Colonic mucosa (tissue), 4 donors: ENCODE results near the gene RASSF7. TPM values are rescaled to one million over a fixed set of nuclear protein-coding genes. Genes with fewer than 3 reads are reported as not detected.

Source experiments
- DNase-seq: peaks from one replicate; pipeline ENCODE4 v3.0.0-alpha.2; 2020
- H3K27ac ChIP-seq: fragments of 200-600 bp; one replicate; pipeline ENCODE4 v1.8.0; 2021
- H3K27me3 ChIP-seq: fragments of 200-600 bp; one replicate; pipeline ENCODE4 v1.8.0; 2021
- H3K36me3 ChIP-seq: fragments of 200-600 bp; one replicate; pipeline ENCODE4 v1.8.0; 2021
- H3K4me1 ChIP-seq: fragments of 200-600 bp; one replicate; pipeline ENCODE4 v1.8.0; 2021; ENCODE audit warnings: mild to moderate bottlenecking
- H3K4me3 ChIP-seq: fragments of 200-600 bp; one replicate; pipeline ENCODE4 v1.8.0; 2021
- H3K9ac ChIP-seq, 2 donors: one replicate each; pipeline ENCODE4 v1.7.0; 2013; ENCODE audit warnings: control low read depth in 2 of 2, low read depth in 2 of 2, low read length in 2 of 2
- H3K9me3 ChIP-seq: fragments of 200-600 bp; one replicate; pipeline ENCODE4 v1.8.0; 2021
- CTCF ChIP-seq: fragments of 200-600 bp; IDR thresholded peaks from one replicate; pipeline ENCODE4 v1.8.0; 2022; ENCODE audit warnings: antibody characterized with exemption, mild to moderate bottlenecking
- intact Hi-C: fragments of 100-400 bp; cut with DNase I; formaldehyde crosslinking; loops from one replicate; pipeline ENCODE4 v1.14.1; 2022
- total RNA-seq, 2 donors: library from RNA; stranded (reverse); fragmentation: NEBNext Ultra II Directional in 1 of 2; extraction: Animal tissue kit (Norgen Biotek cat#: 25700) in 1 of 2; gene quantifications; one replicate each; pipeline ENCODE4 v1.2.1, GENCODE V29; 2021
- donor health status: healthy.
- donor health status: DM: no; HTN: no; CAD: no.
- donor health status: DM: no; HTN: no; CAD: no.

Gene RASSF7
- total RNA-seq, 2 donors from 2014 or later: 108 to 139 TPM

- Histone ChIP-seq H3K4me3 (no peak overlapping the region), H3K27me3 (no peaks in the 10 kb centered on the region), H3K4me1 (peaks cover 2% of the 10 kb centered on the region), H3K9me3 (no peaks in the 10 kb centered on the region), H3K36me3 (peaks cover 8% of the 10 kb centered on the region), H3K27ac (no peak overlapping the region), H3K9ac (no peak overlapping the region)
- intact Hi-C loops: no loop called here
- DNase-seq: no peak
- TF ChIP-seq CTCF: no peak
Observed at GRCh38 chr11:528815-529727, 31.7 kb upstream of the RASSF7 start.

GRCh38 chr11:529728-530411 is 30.9 kb upstream of the RASSF7 start:
- Histone ChIP-seq H3K27me3 (no peaks in the 10 kb centered on the region), H3K4me3 (no peak overlapping the region), H3K9me3 (no peaks in the 10 kb centered on the region), H3K36me3 (peaks cover 8% of the 10 kb centered on the region), H3K4me1 (peaks cover 5% of the 10 kb centered on the region), H3K27ac (no peak overlapping the region), H3K9ac (no peak overlapping the region)
- intact Hi-C loops: no loop called here
- no peak for DNase-seq
- TF ChIP-seq CTCF: no peak

GRCh38 chr11:530960-531831 is 29.6 kb upstream of the RASSF7 start:
- no peaks in the 10 kb centered on the region for H3K9me3 ChIP-seq
- intact Hi-C loops: no loop called here
- peaks cover 8% of the 10 kb centered on the region for H3K36me3 ChIP-seq
- TF ChIP-seq CTCF: no peak
- DNase-seq: no peak
- H3K27me3 ChIP-seq: no peaks in the 10 kb centered on the region
- no peak overlapping the region for H3K4me3 ChIP-seq
- H3K27ac ChIP-seq: no peak overlapping the region
- no peak overlapping the region for H3K9ac ChIP-seq
- peaks cover 5% of the 10 kb centered on the region for H3K4me1 ChIP-seq

GRCh38 chr11:531919-532526 is 28.7 kb upstream of the RASSF7 start:
- no peaks in the 10 kb centered on the region for H3K9me3 ChIP-seq
- H3K27me3 ChIP-seq: no peaks in the 10 kb centered on the region
- no peak overlapping the region for H3K27ac ChIP-seq
- peaks cover 8% of the 10 kb centered on the region for H3K36me3 ChIP-seq
- no peak for DNase-seq
- intact Hi-C loops: no loop called here
- no peak overlapping the region for H3K9ac ChIP-seq
- peaks cover 5% of the 10 kb centered on the region for H3K4me1 ChIP-seq
- no peak overlapping the region for H3K4me3 ChIP-seq
- no peak for TF ChIP-seq CTCF

- Histone ChIP-seq H3K9me3 (no peaks in the 10 kb centered on the region), H3K27ac (no peak overlapping the region), H3K4me1 (peaks cover 6% of the 10 kb centered on the region), H3K27me3 (no peaks in the 10 kb centered on the region), H3K4me3 (no peak overlapping the region), H3K36me3 (peaks cover 8% of the 10 kb centered on the region), H3K9ac (no peak overlapping the region)
- no peak for TF ChIP-seq CTCF
- intact Hi-C loops: no loop called here
- no peak for DNase-seq
Observed at GRCh38 chr11:532527-532985, 28.2 kb upstream of the RASSF7 start.
